Measurements from ENCODE around the gene MAN1C1. TPM values are rescaled to one million over a fixed set of nuclear protein-coding genes. Genes with fewer than 3 reads are reported as not detected.

The MAN1C1 gene
- total RNA-seq, 1 experiment from 2014 or later = 1.2 TPM

DNA sequence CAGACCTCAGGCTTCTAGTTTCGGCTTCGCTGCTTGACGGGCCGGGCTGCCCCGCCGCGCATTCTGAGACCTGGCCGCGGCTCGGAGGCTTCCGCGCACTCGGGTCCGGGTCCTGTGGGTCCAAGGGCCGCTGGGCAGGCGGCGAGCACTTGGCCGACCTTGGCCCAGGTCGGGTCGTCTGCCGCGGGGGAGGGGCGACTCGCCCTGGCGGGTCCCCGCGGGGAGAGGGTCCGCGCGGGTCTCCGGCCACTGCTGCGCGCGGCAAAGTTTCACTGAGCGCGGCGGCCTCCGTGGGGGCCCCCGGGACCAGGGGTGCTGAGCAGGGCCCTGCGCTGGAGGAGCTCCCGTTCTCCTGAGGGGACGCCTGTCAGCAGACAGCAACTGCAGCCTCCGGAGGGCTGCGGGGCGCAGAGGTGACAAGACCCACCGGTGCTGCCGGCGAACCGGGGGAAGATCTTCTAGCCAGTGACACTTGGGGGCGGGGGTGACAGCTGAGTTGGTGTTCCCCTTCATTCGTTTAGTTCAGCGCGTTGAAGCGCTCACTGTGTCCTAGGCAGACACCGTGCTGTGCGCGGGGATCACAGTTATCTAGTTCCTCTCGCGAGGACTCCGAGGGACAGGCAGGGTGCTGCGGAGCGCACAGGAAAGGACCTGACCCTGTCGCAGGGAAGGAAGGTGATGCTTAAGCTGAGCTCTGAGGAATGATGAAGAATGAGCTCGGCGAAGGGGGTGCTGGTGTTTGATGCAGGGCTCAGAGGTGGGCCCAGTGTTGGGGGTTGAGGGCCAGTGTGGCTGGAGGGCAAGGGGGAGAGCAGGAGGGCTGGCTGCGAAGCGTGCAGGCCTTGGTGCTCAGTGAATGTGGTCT, 203.9 kb downstream of the MAN1C1 start:
- no TSS peak for BruUV-seq (replicated peaks)
- Histone ChIP-seq H3K4me3 (replicated peaks in 1 of 2; ENCODE audit: low read depth in 1 of 2, low read length in 2 of 2) (peak overlapping the region; percentile 90 to 92), H3K9me2 (ENCODE audit: insufficient read depth) (no peaks in the 10 kb centered on the region), H3K36me3 (ENCODE audit: control insufficient read depth in 1 of 2, insufficient read depth in 2 of 2, low read length in 2 of 2) (no peaks in the 10 kb centered on the region), H2AFZ (ENCODE audit: low read depth, low read length, poor library complexity, severe bottlenecking) (no peak overlapping the region), H3K9me3 (ENCODE audit: control insufficient read depth in 1 of 2, insufficient read depth in 1 of 2, low read depth in 1 of 2, low read length in 2 of 2) (no peaks in the 10 kb centered on the region), H3K27ac (ENCODE audit: low read depth, low read length) (peak overlapping the region; percentile 81), H3K4me2 (ENCODE audit: low read length) (peak overlapping the region; percentile 91), H3K79me2 (ENCODE audit: insufficient read depth, low read length) (peaks cover 33% of the 10 kb centered on the region; the same call in 1 of the 2 replicates), H3K9ac (ENCODE audit: low read length) (peak overlapping the region; percentile 86), H4K20me1 (ENCODE audit: insufficient read depth) (no peaks in the 10 kb centered on the region), H3K27me3 (ENCODE audit: insufficient read depth, low read length) (no peaks in the 10 kb centered on the region), H3K4me1 (ENCODE audit: control insufficient read depth in 1 of 2, insufficient read depth in 2 of 2, low read length in 2 of 2) (peaks cover 18 to 33% of the 10 kb centered on the region in 2 experiments; a peak in 3 of 4 replicates)
- TF ChIP-seq ZFX (IDR thresholded peaks at IDR 0.05) (peak; percentile 37; the same call in 1 of the 2 replicates), FOSL1 (IDR thresholded peaks at IDR 0.05; ENCODE audit: low read depth) (no peak)
- ATAC-seq = peak; percentile 37
- RAD21 ChIA-PET (ENCODE audit: low non-redundant PET in 1 of 2, low total read pairs in 2 of 2, uncharacterized antibody in 2 of 2, unreplicated experiment in 2 of 2) = no interaction called here
- intact Hi-C loops (cut with micrococcal nuclease) = no loop called here
- POLR2A ChIA-PET = interaction anchor here (0.6 to 1.0 kb wide), 2 partner anchors 37 to 177 kb away, joined by 3 to 4 read pairs; partner anchors contain the start of gene PAFAH2
- DNase-seq (ENCODE audit: low read depth, low spot score) = no peak
- CTCF ChIA-PET = interaction anchor here (0.6 to 1.0 kb wide), 2 partner anchors 16 to 184 kb away, joined by 3 to 7 read pairs; no protein-coding TSS in a partner anchor

DNA sequence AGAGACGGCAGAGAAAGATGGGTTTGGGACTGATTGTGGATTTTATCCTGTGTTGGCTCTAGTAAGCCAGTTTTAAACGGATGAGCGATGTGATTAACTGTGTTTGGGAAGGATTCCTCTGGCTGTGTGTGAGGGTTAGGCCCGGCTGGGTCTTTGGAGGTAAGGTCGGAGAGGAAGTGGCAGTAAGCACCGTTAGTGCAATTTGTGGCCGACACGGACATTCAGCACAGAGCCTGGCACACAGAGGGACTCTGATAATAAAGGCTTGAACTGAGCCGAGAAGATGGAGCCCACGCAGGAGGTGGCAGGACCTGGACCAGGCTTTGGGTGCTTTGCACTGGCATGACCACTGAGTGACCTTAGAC, 204.5 kb downstream of the MAN1C1 start:
- intact Hi-C loops (cut with micrococcal nuclease) = no loop called here
- no peaks in the 10 kb centered on the region for H4K20me1 ChIP-seq (ENCODE audit: insufficient read depth)
- TF ChIP-seq SP1 (IDR thresholded peaks at IDR 0.05; ENCODE audit: low read depth) (no peak), ELF1 (IDR thresholded peaks at IDR 0.05; ENCODE audit: borderline replicate concordance, low read depth) (no peak), POLR2A (IDR thresholded peaks at IDR 0.05; ENCODE audit: borderline replicate concordance, extremely low read depth, insufficient read depth, insufficient read length) (no peak), ZNF274 (IDR thresholded peaks at IDR 0.05; ENCODE audit: low read depth, low read length) (no peak)
- no peaks in the 10 kb centered on the region for H3K27me3 ChIP-seq (ENCODE audit: insufficient read depth, low read length)
- DNase-seq (ENCODE audit: low read depth, low spot score) = no peak
- peaks cover 33% of the 10 kb centered on the region; the same call in 1 of the 2 replicates for H3K79me2 ChIP-seq (ENCODE audit: insufficient read depth, low read length)
- H3K4me3 ChIP-seq (replicated peaks in 1 of 2; ENCODE audit: low read depth in 1 of 2, low read length in 2 of 2) = peak overlapping the region; percentile 90 to 92
- no peaks in the 10 kb centered on the region for H3K36me3 ChIP-seq (ENCODE audit: control insufficient read depth in 1 of 2, insufficient read depth in 2 of 2, low read length in 2 of 2)
- ATAC-seq = no peak
- peaks cover 18 to 33% of the 10 kb centered on the region in 2 experiments; a peak in 3 of 4 replicates for H3K4me1 ChIP-seq (ENCODE audit: control insufficient read depth in 1 of 2, insufficient read depth in 2 of 2, low read length in 2 of 2)
- TSS peak; percentile 27 for BruUV-seq (replicated peaks)
- H3K9ac ChIP-seq (ENCODE audit: low read length) = peak overlapping the region; percentile 86
- ChIA-PET CTCF (no interaction called here), RAD21 (ENCODE audit: low non-redundant PET in 1 of 2, low total read pairs in 2 of 2, uncharacterized antibody in 2 of 2, unreplicated experiment in 2 of 2) (no interaction called here), POLR2A (no interaction called here)
- H3K9me2 ChIP-seq (ENCODE audit: insufficient read depth) = no peaks in the 10 kb centered on the region
- no peak overlapping the region for H2AFZ ChIP-seq (ENCODE audit: low read depth, low read length, poor library complexity, severe bottlenecking)
- H3K4me2 ChIP-seq (ENCODE audit: low read length) = peak overlapping the region; percentile 91
- peak overlapping the region; percentile 30 for H3K27ac ChIP-seq (ENCODE audit: low read depth, low read length)
- H3K9me3 ChIP-seq (ENCODE audit: control insufficient read depth in 1 of 2, insufficient read depth in 1 of 2, low read depth in 1 of 2, low read length in 2 of 2) = no peaks in the 10 kb centered on the region

Data from HCT116 (cell line).